Uterus (tissue), 4 donors: ENCODE data around the gene SERPINA9. TPM values are rescaled to one million over a fixed set of nuclear protein-coding genes. Genes with fewer than 3 reads are reported as not detected.

ENCODE experiments used
- DNase-seq, 2 donors: peaks; one replicate each; pipeline ENCODE4 v3.0.0-alpha.2; 2019 to 2020
- H3K27ac ChIP-seq, 2 donors: fragments of 200-600 bp; sonication (generic); 1 replicate in 1 of 2; 2 replicates in 1 of 2; pipeline ENCODE4 v1.5.1; 2016 to 2018
- H3K27me3 ChIP-seq, 2 donors: fragments of 200-600 bp; sonication (generic); one replicate each; pipeline ENCODE4 v1.5.1; 2018 to 2019; ENCODE audit warnings: control low read depth in 1 of 2
- H3K36me3 ChIP-seq, 2 donors: fragments of 200-600 bp; sonication (generic); one replicate each; pipeline ENCODE4 v1.5.1; 2019; ENCODE audit warnings: control low read depth in 1 of 2
- H3K4me1 ChIP-seq, 2 donors: fragments of 200-600 bp; sonication (generic); one replicate each; pipeline ENCODE4 v1.5.1; 2018 to 2019; ENCODE audit warnings: control low read depth in 1 of 2
- H3K4me3 ChIP-seq, 2 donors: fragments of 200-600 bp; sonication (generic); 1 replicate in 1 of 2; 2 replicates in 1 of 2; pipeline ENCODE4 v1.5.1; 2018 to 2019; ENCODE audit warnings: mild to moderate bottlenecking in 1 of 2
- H3K9me3 ChIP-seq, 2 donors: fragments of 200-600 bp; sonication (generic); one replicate each; pipeline ENCODE4 v1.5.1; 2019; ENCODE audit warnings: control low read depth in 1 of 2
- POLR2A ChIP-seq, 2 donors: fragments of 450-650 bp; IDR thresholded peaks; one replicate each; pipeline ENCODE4 v1.6.1; 2016; ENCODE audit warnings: antibody characterized with exemption in 2 of 2, mild to moderate bottlenecking in 1 of 2, moderate library complexity in 1 of 2
- intact Hi-C: fragments of 100-400 bp; cut with DNase I; formaldehyde crosslinking; loops from one replicate; pipeline ENCODE4 v1.15.1; 2023; ENCODE audit warnings: low total_unique reads
- total RNA-seq, 4 donors: library from RNA; depleted of rRNA in 3 of 4; stranded (reverse); fragments of >200 nt in 3 of 4; gene quantifications; one replicate each; pipeline versions ENCODE4 v1.1.0 to v1.2.4, GENCODE V29; 2014 to 2023
- TF ChIP-seq, protein P1 (sequence below), 4 experiments: fragments of 200-600 bp in 2 of 4; fragments of 450-650 bp in 2 of 4; sonication (generic) in 2 of 4; IDR thresholded peaks; one replicate each; pipeline ENCODE4 v1.5.1; 2016 to 2019; ENCODE audit warnings: antibody characterized with exemption in 4 of 4, mild to moderate bottlenecking in 2 of 4, moderate library complexity in 1 of 4
- donor health status: DM: yes; HTN: yes; CAD: no.

SERPINA9 gene
- total RNA-seq, 4 donors from 2014 or later = not detected

- no peaks in the 10 kb centered on the region for H3K27me3 ChIP-seq
- TF ChIP-seq, protein P1, sequence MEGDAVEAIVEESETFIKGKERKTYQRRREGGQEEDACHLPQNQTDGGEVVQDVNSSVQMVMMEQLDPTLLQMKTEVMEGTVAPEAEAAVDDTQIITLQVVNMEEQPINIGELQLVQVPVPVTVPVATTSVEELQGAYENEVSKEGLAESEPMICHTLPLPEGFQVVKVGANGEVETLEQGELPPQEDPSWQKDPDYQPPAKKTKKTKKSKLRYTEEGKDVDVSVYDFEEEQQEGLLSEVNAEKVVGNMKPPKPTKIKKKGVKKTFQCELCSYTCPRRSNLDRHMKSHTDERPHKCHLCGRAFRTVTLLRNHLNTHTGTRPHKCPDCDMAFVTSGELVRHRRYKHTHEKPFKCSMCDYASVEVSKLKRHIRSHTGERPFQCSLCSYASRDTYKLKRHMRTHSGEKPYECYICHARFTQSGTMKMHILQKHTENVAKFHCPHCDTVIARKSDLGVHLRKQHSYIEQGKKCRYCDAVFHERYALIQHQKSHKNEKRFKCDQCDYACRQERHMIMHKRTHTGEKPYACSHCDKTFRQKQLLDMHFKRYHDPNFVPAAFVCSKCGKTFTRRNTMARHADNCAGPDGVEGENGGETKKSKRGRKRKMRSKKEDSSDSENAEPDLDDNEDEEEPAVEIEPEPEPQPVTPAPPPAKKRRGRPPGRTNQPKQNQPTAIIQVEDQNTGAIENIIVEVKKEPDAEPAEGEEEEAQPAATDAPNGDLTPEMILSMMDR (IDR thresholded peaks at IDR 0.05) = no peak
- no peak for TF ChIP-seq POLR2A (IDR thresholded peaks at IDR 0.05)
- no peak for DNase-seq
- no peak overlapping the region for H3K27ac ChIP-seq
- H3K36me3 ChIP-seq = no peaks in the 10 kb centered on the region
- H3K9me3 ChIP-seq = peaks cover 0 to 4% of the 10 kb centered on the region in 2 donors
- no peaks in the 10 kb centered on the region for H3K4me1 ChIP-seq
- intact Hi-C loops = no loop called here
- no peak overlapping the region for H3K4me3 ChIP-seq
Observed at GRCh38 chr14:94460631-94461416, 15.2 kb downstream of the SERPINA9 start.

- H3K36me3 ChIP-seq = no peaks in the 10 kb centered on the region
- intact Hi-C loops = no loop called here
- TF ChIP-seq, protein P1 (IDR thresholded peaks at IDR 0.05) = no peak
- TF ChIP-seq POLR2A (IDR thresholded peaks at IDR 0.05) = no peak
- H3K9me3 ChIP-seq = no peaks in the 10 kb centered on the region
- no peak for DNase-seq
- H3K27ac ChIP-seq = no peak overlapping the region
- no peak overlapping the region for H3K4me3 ChIP-seq
- no peaks in the 10 kb centered on the region for H3K27me3 ChIP-seq
- H3K4me1 ChIP-seq = no peaks in the 10 kb centered on the region
Observed at GRCh38 chr14:94458558-94459205, 17.3 kb downstream of the SERPINA9 start.

DNA sequence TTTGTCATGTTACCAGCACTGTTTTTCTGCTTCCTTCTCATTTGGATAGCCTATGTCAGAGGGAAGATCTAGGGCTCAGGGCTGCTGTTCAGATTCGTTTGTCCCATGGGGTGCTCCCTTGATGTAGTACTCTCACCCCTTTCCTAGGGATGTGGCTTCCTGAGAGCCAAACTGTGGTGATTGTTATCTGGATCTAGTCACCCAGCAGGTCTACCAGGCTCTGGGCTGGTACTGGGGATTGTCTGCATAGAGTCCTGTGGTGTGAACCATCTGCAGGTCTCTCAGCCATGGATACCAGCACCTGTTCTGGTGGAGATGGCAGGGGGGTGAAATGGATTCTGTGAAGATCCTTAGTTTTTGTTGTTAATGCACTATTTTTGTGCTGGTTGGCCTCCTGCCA, 17.9 kb downstream of the SERPINA9 start:
- DNase-seq = no peak
- Histone ChIP-seq H3K4me3 (no peak overlapping the region), H3K27ac (no peak overlapping the region), H3K4me1 (no peaks in the 10 kb centered on the region), H3K36me3 (no peaks in the 10 kb centered on the region), H3K27me3 (no peaks in the 10 kb centered on the region), H3K9me3 (no peaks in the 10 kb centered on the region)
- TF ChIP-seq, protein P1 (IDR thresholded peaks at IDR 0.05) = no peak
- no peak for TF ChIP-seq POLR2A (IDR thresholded peaks at IDR 0.05)
- intact Hi-C loops = no loop called here

DNA sequence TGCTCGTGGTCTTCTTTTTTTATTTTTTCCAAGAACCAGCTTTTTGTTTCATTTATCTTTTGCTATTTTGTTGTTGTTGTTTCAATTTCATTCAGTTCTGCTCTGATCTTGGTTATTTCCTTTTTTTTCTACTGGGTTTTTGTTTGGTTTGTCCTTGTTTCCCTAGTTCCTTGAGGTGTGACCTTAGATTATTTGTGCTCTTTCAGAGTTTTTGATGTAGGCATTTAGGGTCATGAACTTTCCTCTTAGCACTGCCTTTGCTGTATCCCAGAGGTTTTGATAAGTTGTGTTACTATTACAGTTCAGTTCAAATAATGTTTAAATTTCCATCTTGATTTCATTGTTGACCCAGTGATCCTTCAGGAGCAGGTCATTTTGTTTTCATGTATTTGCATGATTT, 20.1 kb downstream of the SERPINA9 start:
- TF ChIP-seq POLR2A (IDR thresholded peaks at IDR 0.05) = no peak
- TF ChIP-seq, protein P1 (IDR thresholded peaks at IDR 0.05) = no peak
- H3K36me3 ChIP-seq = no peaks in the 10 kb centered on the region
- no peak overlapping the region for H3K4me3 ChIP-seq
- H3K4me1 ChIP-seq = no peaks in the 10 kb centered on the region
- DNase-seq = no peak
- no peaks in the 10 kb centered on the region for H3K9me3 ChIP-seq
- no peak overlapping the region for H3K27ac ChIP-seq
- intact Hi-C loops = no loop called here
- no peaks in the 10 kb centered on the region for H3K27me3 ChIP-seq

GRCh38 chr14:94451826-94452225, 24.2 kb downstream of the SERPINA9 start:
- Histone ChIP-seq H3K9me3 (no peaks in the 10 kb centered on the region), H3K27ac (no peak overlapping the region), H3K4me3 (no peak overlapping the region), H3K27me3 (no peaks in the 10 kb centered on the region), H3K4me1 (no peaks in the 10 kb centered on the region), H3K36me3 (no peaks in the 10 kb centered on the region)
- intact Hi-C loops = no loop called here
- TF ChIP-seq, protein P1 (IDR thresholded peaks at IDR 0.05) = no peak
- TF ChIP-seq POLR2A (IDR thresholded peaks at IDR 0.05) = no peak
- DNase-seq = no peak
